Choroid plexus epithelial cell (primary cell): ENCODE data around the gene PGF.

Experiments
- DNase-seq: peaks from one replicate; pipeline ENCODE4 v3.0.0-alpha.2; 2010; ENCODE audit warnings: low read depth
- H3K4me3 ChIP-seq: 2 replicates; pipeline ENCODE4 v1.5.1; 2011; ENCODE audit warnings: low read depth, mild to moderate bottlenecking, control low read depth, low read length, moderate library complexity
- CTCF ChIP-seq: conservative IDR thresholded peaks from 2 replicates; pipeline ENCODE4 v1.5.1; 2011; ENCODE audit warnings: low read depth, mild to moderate bottlenecking, control low read depth, inconsistent platforms, low read length, moderate library complexity

Gene PGF

GRCh38 chr14:74898694-74899093 is 56.7 kb downstream of the PGF start:
- no peak overlapping the region for H3K4me3 ChIP-seq
- no peak for DNase-seq
- TF ChIP-seq CTCF: no peak

GRCh38 chr14:74898083-74898482 is 57.3 kb downstream of the PGF start:
- no peak overlapping the region for H3K4me3 ChIP-seq
- TF ChIP-seq CTCF: no peak
- DNase-seq: no peak

GRCh38 chr14:74897642-74898041 is 57.8 kb downstream of the PGF start:
- no peak for TF ChIP-seq CTCF
- no peak for DNase-seq

GRCh38 chr14:74896400-74896799 is 59.0 kb downstream of the PGF start:
- no peak overlapping the region for H3K4me3 ChIP-seq
- DNase-seq: no peak
- TF ChIP-seq CTCF: no peak

More at GRCh38 chr14:74897642-74898041, 57.8 kb downstream of the PGF start:
- no peak overlapping the region for H3K4me3 ChIP-seq

GRCh38 chr14:74893614-74894091 is 61.7 kb downstream of the PGF start:
- no peak for DNase-seq
- no peak for TF ChIP-seq CTCF
- H3K4me3 ChIP-seq: no peak overlapping the region

- H3K4me3 ChIP-seq: no peak overlapping the region
- TF ChIP-seq CTCF: no peak
- no peak for DNase-seq
These were observed 62.7 kb downstream of the PGF start for GRCh38 chr14:74892745-74893144.

- H3K4me3 ChIP-seq: no peak overlapping the region
- DNase-seq: peak; percentile 55
- TF ChIP-seq CTCF: no peak
These were observed 63.5 kb downstream of the PGF start for GRCh38 chr14:74891870-74892269.
